Endothelial cell of umbilical vein (primary cell): ENCODE measurements around the gene IL22RA1. TPM values are rescaled to one million over a fixed set of nuclear protein-coding genes. Genes with fewer than 3 reads are reported as not detected.

ENCODE experiments used
- BruUV-seq: library from RNA; stranded (reverse); fragments of 400-500 nt; replicated peaks from 2 replicates; lab custom pipeline; 2021; lab: Mats Ljungman, UMichigan
- CTCF ChIA-PET: fragments of 300-600, 350-600 bp; sonication (Branson Sonifier 250); formaldehyde crosslinking; loops from one replicate; lab custom pipeline; 2021; ENCODE audit warnings: antibody characterized with exemption, inconsistent platforms; lab: Charles Lee
- POLR2A ChIA-PET: fragments of 300-600, 350-600 bp; sonication (Branson Sonifier 250); formaldehyde crosslinking; loops from one replicate; lab custom pipeline; 2021; ENCODE audit warnings: antibody characterized with exemption, inconsistent platforms; lab: Charles Lee
- DNase-seq: peaks from one replicate; pipeline ENCODE4 v3.0.0-alpha.2; 2011; ENCODE audit warnings: low read depth, low spot score
- FAIRE-seq: peaks from 2 replicates; lab custom pipeline; 2011; peaks lifted over from hg19 to GRCh38; lab: Jason Lieb, UNC
- H2AFZ ChIP-seq: 2 replicates; pipeline ENCODE4 v1.6.0; 2012; ENCODE audit warnings: low read depth, low read length, control low read depth, inconsistent platforms
- H3K27ac ChIP-seq: 2 replicates; pipeline ENCODE4 v1.5.1; 2011; ENCODE audit warnings: low read depth, mild to moderate bottlenecking, control low read depth, low read length, moderate library complexity; ENCODE audit not compliant: insufficient read depth
- H3K27me3 ChIP-seq, 2 experiments: 2 replicates each; pipeline versions ENCODE4 v1.6.0 to v1.6.1; 2011; ENCODE audit warnings: low read length in 2 of 2, mixed read lengths in 1 of 2; ENCODE audit not compliant: control insufficient read depth in 2 of 2, insufficient read depth in 2 of 2
- H3K36me3 ChIP-seq, 2 experiments: 2 replicates in 1 of 2; 3 replicates in 1 of 2; pipeline ENCODE4 v1.5.1; 2011; ENCODE audit warnings: low read length in 2 of 2, mild to moderate bottlenecking in 1 of 2, moderate library complexity in 1 of 2; ENCODE audit not compliant: control insufficient read depth in 2 of 2, insufficient read depth in 2 of 2; ENCODE audit errors: extremely low read depth in 1 of 2
- H3K4me1 ChIP-seq: 3 replicates; pipeline ENCODE4 v1.5.1; 2011; ENCODE audit warnings: mild to moderate bottlenecking, low read length; ENCODE audit not compliant: control insufficient read depth, insufficient read depth; ENCODE audit errors: extremely low read depth
- H3K4me2 ChIP-seq: 2 replicates; pipeline ENCODE4 v1.6.1; 2011; ENCODE audit warnings: low read length, control low read depth, mixed read lengths; ENCODE audit not compliant: insufficient read depth
- H3K4me3 ChIP-seq, 3 experiments: fragments of 200-600 bp in 1 of 3; sonication (generic), shearing (Covaris generic) in 1 of 3; replicated peaks in 1 of 3; 2 replicates each; pipeline ENCODE4 v1.5.1; 2011 to 2016; ENCODE audit warnings: control low read depth in 3 of 3, low read length in 3 of 3, mild to moderate bottlenecking in 2 of 3, inconsistent platforms in 1 of 3, low read depth in 1 of 3, moderate library complexity in 1 of 3; ENCODE audit not compliant: insufficient read depth in 1 of 3
- H3K79me2 ChIP-seq: 2 replicates; pipeline ENCODE4 v1.6.0; 2012; ENCODE audit warnings: low read length, inconsistent platforms; ENCODE audit not compliant: control insufficient read depth, insufficient read depth
- H3K9ac ChIP-seq: replicated peaks from 2 replicates; pipeline ENCODE3; 2011; ENCODE audit warnings: low read length, control low read depth; ENCODE audit not compliant: insufficient read depth; ENCODE audit errors: extremely low read depth
- H3K9me1 ChIP-seq: replicated peaks from 3 replicates; pipeline ENCODE4 v1.6.0; 2011; ENCODE audit warnings: mild to moderate bottlenecking, low read length; ENCODE audit not compliant: control insufficient read depth, insufficient read depth; ENCODE audit errors: extremely low read depth
- H3K9me3 ChIP-seq: replicated peaks from 2 replicates; pipeline ENCODE4 v1.5.1; 2012; ENCODE audit warnings: low read length, inconsistent platforms; ENCODE audit not compliant: control insufficient read depth, insufficient read depth
- H4K20me1 ChIP-seq: replicated peaks from 2 replicates; pipeline ENCODE3; 2011; ENCODE audit warnings: mild to moderate bottlenecking, low read length; ENCODE audit not compliant: control insufficient read depth, insufficient read depth; ENCODE audit errors: extremely low read depth
- EZH2 ChIP-seq: IDR thresholded peaks from 2 replicates; pipeline ENCODE4 v1.6.1; 2012; ENCODE audit warnings: borderline replicate concordance, low read depth, mild to moderate bottlenecking, moderate library complexity, low read length, inconsistent platforms; ENCODE audit not compliant: severe bottlenecking
- FOS ChIP-seq: IDR thresholded peaks from 2 replicates; pipeline ENCODE4 v1.6.1; 2011; ENCODE audit warnings: mild to moderate bottlenecking, low read length, moderate library complexity, borderline replicate concordance; ENCODE audit not compliant: insufficient read depth
- GATA2 ChIP-seq: IDR thresholded peaks from 2 replicates; pipeline ENCODE4 v1.7.0; 2011; ENCODE audit warnings: low read depth, mild to moderate bottlenecking, moderate library complexity, mixed read lengths, low read length; ENCODE audit not compliant: insufficient read length, insufficient read depth
- JUN ChIP-seq: IDR thresholded peaks from 2 replicates; pipeline ENCODE4 v1.6.1; 2011; ENCODE audit warnings: borderline replicate concordance, low read depth; ENCODE audit not compliant: insufficient read length, insufficient read depth
- MYC ChIP-seq: IDR thresholded peaks from one replicate; pipeline ENCODE4 v1.6.1; 2011; ENCODE audit warnings: mild to moderate bottlenecking, low read depth, low read length
- POLR2A ChIP-seq: IDR thresholded peaks from 2 replicates; pipeline ENCODE4 v1.6.1; 2012; ENCODE audit warnings: low read depth, mild to moderate bottlenecking, control low read depth, low read length
- POLR2AphosphoS5 ChIP-seq: IDR thresholded peaks from 2 replicates; pipeline ENCODE4 v1.6.1; 2012; ENCODE audit warnings: low read depth, mild to moderate bottlenecking, control low read depth, low read length, moderate library complexity; ENCODE audit not compliant: insufficient read depth
- dilution Hi-C: fragments of 300-500 bp; cut with MboI; formaldehyde crosslinking; loops from one replicate; pipeline ENCODE4 v1.15.0; 2019; ENCODE audit warnings: low sequenced_read_pairs; ENCODE audit not compliant: extremely low pct_ligation_motif_present
- intact Hi-C: fragments of 100-400 bp; cut with micrococcal nuclease; formaldehyde crosslinking; loops from one replicate; pipeline ENCODE4 v1.10.0; 2022
- polyA plus RNA-seq, 4 experiments: library from polyadenylated mRNA; depleted of rRNA in 3 of 4; stranded (reverse) in 3 of 4; unstranded in 1 of 4; fragments of >200 nt; gene quantifications; 2 replicates each; pipeline versions ENCODE4 v1.2.1 to v1.2.3, GENCODE V29; 2011 to 2012; ENCODE audit warnings: missing spikeins in 1 of 4
- total RNA-seq: library from RNA; stranded (reverse); gene quantifications from 2 replicates; pipeline ENCODE4 v1.2.3, GENCODE V29; 2021
- TF ChIP-seq, protein P1 (sequence below), 2 donors: IDR thresholded peaks; 1 replicate in 1 of 2; 2 replicates in 1 of 2; pipeline ENCODE4 v1.5.1; 2011; ENCODE audit warnings: low read length in 2 of 2, mild to moderate bottlenecking in 2 of 2, moderate library complexity in 2 of 2, control low read depth in 1 of 2, inconsistent platforms in 1 of 2, low read depth in 1 of 2; ENCODE audit not compliant: insufficient read depth in 1 of 2; ENCODE audit errors: extremely low read depth in 1 of 2
- TF ChIP-seq, protein P2 (sequence below): IDR thresholded peaks from 2 replicates; pipeline ENCODE4 v1.6.1; 2011; ENCODE audit not compliant: insufficient read depth, insufficient read length

IL22RA1 gene
- total and polyA plus RNA-seq, 2 donors (not counting 3 experiments of a cell fraction or from before 2014, with no cell fraction given) = not detected

DNA sequence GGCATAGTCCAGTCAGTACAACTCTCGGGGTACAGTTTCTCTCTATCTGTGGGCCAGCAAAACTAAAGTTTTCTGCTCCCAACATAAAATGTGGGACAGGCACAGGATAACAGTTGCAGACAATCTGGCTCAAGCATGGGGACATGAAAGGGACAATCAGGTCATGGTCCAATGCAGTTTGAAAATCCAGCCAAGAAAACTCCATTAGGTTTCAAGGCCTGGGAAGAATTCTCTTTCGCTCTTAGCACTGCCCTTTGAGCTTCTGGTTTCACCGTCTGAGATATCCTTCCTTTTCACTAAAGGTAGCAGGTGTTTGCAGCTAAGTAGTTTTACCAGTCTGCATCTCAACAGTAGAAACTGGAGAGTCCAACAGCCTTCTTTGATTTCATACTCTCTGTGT lies 21.1 kb upstream of the IL22RA1 start:
- Histone ChIP-seq H3K4me1 (no peaks in the 10 kb centered on the region), H3K79me2 (no peaks in the 10 kb centered on the region), H3K4me3 (no peak overlapping the region), H2AFZ (no peak overlapping the region), H3K4me2 (no peak overlapping the region), H3K9me1 (no peaks in the 10 kb centered on the region), H3K27me3 (peaks cover 2 to 3% of the 10 kb centered on the region in 2 experiments), H4K20me1 (no peaks in the 10 kb centered on the region), H3K9ac (no peak overlapping the region), H3K27ac (no peak overlapping the region), H3K36me3 (no peaks in the 10 kb centered on the region), H3K9me3 (no peaks in the 10 kb centered on the region)
- FAIRE-seq (no peak), DNase-seq (no peak)
- POLR2A ChIA-PET = no interaction called here
- BruUV-seq = no TSS peak
- dilution Hi-C loops = no loop called here
- intact Hi-C loops = no loop called here
- CTCF ChIA-PET = interaction anchor here (0.8 to 2.9 kb wide), 4 partner anchors 12 to 228 kb away, joined by 3 to 20 read pairs (median 4); no protein-coding TSS in a partner anchor
- no peak for TF ChIP-seq EZH2

DNA sequence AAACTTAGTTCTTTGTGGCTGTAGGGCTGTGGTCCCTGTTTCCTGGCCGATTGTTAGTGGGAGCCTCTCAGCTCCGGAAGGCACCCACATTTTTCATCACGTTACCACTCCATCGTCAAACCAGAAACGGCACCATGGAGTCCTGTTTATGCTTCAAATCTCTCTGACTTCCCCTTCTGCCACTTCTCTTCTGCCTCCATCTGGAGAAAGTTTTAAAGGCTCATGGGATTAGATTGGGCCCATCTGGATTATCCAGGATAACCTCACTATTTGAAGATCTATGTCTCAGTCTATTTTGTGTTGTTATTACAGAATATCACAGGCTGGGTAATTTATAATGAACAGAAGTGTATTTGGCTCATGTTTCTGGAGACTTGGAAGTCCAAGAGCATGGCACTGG lies 19.3 kb upstream of the IL22RA1 start:
- H3K9me1 ChIP-seq = no peaks in the 10 kb centered on the region
- H3K36me3 ChIP-seq = no peaks in the 10 kb centered on the region
- intact Hi-C loops (no loop called here), dilution Hi-C loops (no loop called here)
- no peak overlapping the region for H3K27ac ChIP-seq
- no peaks in the 10 kb centered on the region for H4K20me1 ChIP-seq
- no peak overlapping the region for H3K4me3 ChIP-seq
- TF ChIP-seq POLR2A (no peak), GATA2 (no peak), JUN (no peak), MYC (no peak), EZH2 (no peak), FOS (no peak), POLR2AphosphoS5 (no peak)
- TF ChIP-seq, protein P1, sequence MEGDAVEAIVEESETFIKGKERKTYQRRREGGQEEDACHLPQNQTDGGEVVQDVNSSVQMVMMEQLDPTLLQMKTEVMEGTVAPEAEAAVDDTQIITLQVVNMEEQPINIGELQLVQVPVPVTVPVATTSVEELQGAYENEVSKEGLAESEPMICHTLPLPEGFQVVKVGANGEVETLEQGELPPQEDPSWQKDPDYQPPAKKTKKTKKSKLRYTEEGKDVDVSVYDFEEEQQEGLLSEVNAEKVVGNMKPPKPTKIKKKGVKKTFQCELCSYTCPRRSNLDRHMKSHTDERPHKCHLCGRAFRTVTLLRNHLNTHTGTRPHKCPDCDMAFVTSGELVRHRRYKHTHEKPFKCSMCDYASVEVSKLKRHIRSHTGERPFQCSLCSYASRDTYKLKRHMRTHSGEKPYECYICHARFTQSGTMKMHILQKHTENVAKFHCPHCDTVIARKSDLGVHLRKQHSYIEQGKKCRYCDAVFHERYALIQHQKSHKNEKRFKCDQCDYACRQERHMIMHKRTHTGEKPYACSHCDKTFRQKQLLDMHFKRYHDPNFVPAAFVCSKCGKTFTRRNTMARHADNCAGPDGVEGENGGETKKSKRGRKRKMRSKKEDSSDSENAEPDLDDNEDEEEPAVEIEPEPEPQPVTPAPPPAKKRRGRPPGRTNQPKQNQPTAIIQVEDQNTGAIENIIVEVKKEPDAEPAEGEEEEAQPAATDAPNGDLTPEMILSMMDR (IDR thresholded peaks at IDR 0.05; ENCODE audit: extremely low read depth in 1 of 2, insufficient read depth in 1 of 2, low read depth in 1 of 2, low read length in 2 of 2) = no peak
- TF ChIP-seq, protein P2, sequence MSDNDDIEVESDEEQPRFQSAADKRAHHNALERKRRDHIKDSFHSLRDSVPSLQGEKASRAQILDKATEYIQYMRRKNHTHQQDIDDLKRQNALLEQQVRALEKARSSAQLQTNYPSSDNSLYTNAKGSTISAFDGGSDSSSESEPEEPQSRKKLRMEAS = no peak
- peaks cover 2 to 3% of the 10 kb centered on the region in 2 experiments for H3K27me3 ChIP-seq
- no peak overlapping the region for H2AFZ ChIP-seq
- H3K4me2 ChIP-seq = no peak overlapping the region
- no peaks in the 10 kb centered on the region for H3K4me1 ChIP-seq
- FAIRE-seq = no peak
- ChIA-PET POLR2A (interaction anchor here (0.6 kb wide), 1 partner anchor 37 kb away, joined by 3 read pairs; no protein-coding TSS in a partner anchor), CTCF (interaction anchor here (2.0 kb wide), 1 partner anchor 12 kb away, joined by 17 read pairs; no protein-coding TSS in a partner anchor)
- BruUV-seq = no TSS peak
- no peak overlapping the region for H3K9ac ChIP-seq
- H3K79me2 ChIP-seq = no peaks in the 10 kb centered on the region
- no peaks in the 10 kb centered on the region for H3K9me3 ChIP-seq
- DNase-seq = no peak
